Gastroesophageal sphincter (tissue), 4 donors: Measurements from ENCODE around the gene ADIPOR2. TPM values are rescaled to one million over a fixed set of nuclear protein-coding genes. Genes with fewer than 3 reads are reported as not detected.
A peak's percentile ranks its signal among the peaks of the same experiment; 100 is the strongest.

Experiments
- ATAC-seq: fragments of 150-250 bp; one replicate; pipeline ENCODE4 v1.9.1; 2016; ENCODE audit warnings: mild to moderate bottlenecking, moderate library complexity
- H3K27ac ChIP-seq, 4 donors: fragments of 200-600 bp; sonication (generic) in 3 of 4; 1 replicate in 3 of 4; 2 replicates in 1 of 4; pipeline ENCODE4 v1.5.1; 2016 to 2019
- H3K27me3 ChIP-seq: fragments of 200-600 bp; sonication (generic); one replicate; pipeline ENCODE4 v1.5.1; 2019
- H3K36me3 ChIP-seq, 2 donors: fragments of 200-600 bp; sonication (generic); one replicate each; pipeline ENCODE4 v1.5.1; 2019; ENCODE audit warnings: control low read depth in 1 of 2
- H3K4me1 ChIP-seq, 3 donors: fragments of 200-600 bp; sonication (generic); 1 replicate in 2 of 3; 2 replicates in 1 of 3; pipeline ENCODE4 v1.5.1; 2016 to 2019; ENCODE audit warnings: control low read depth in 2 of 3
- H3K4me3 ChIP-seq, 2 donors: fragments of 200-600 bp; sonication (generic); one replicate each; pipeline ENCODE4 v1.5.1; 2019; ENCODE audit warnings: mild to moderate bottlenecking in 1 of 2, moderate library complexity in 1 of 2
- H3K9me3 ChIP-seq, 3 donors: fragments of 200-600 bp; sonication (generic); one replicate each; pipeline ENCODE4 v1.5.1; 2017 to 2019; ENCODE audit warnings: control low read depth in 2 of 3
- EP300 ChIP-seq: sonication (generic); formaldehyde crosslinking; IDR thresholded peaks from one replicate; pipeline ENCODE4 v1.6.1; 2017; ENCODE audit warnings: antibody characterized with exemption, mild to moderate bottlenecking
- POLR2A ChIP-seq, 2 donors: fragments of 450-650 bp; IDR thresholded peaks; one replicate each; pipeline ENCODE4 v1.6.1; 2017; ENCODE audit warnings: antibody characterized with exemption in 2 of 2, mild to moderate bottlenecking in 2 of 2, moderate library complexity in 1 of 2
- POLR2AphosphoS5 ChIP-seq: sonication (generic); formaldehyde crosslinking; IDR thresholded peaks from one replicate; pipeline ENCODE4 v1.6.1; 2017; ENCODE audit warnings: antibody characterized with exemption
- WGBS, 2 donors: methylation state at CpG; one replicate each; pipeline ENCODE4 v1.1.5; 2018; ENCODE audit warnings: low coverage in 1 of 2; 5-methylcytosine and 5-hydroxymethylcytosine counted together
- total RNA-seq, 4 donors: library from RNA; depleted of rRNA; stranded (reverse); fragments of >200 nt; gene quantifications; one replicate each; pipeline ENCODE4 v1.1.0, GENCODE V29; 2016
- TF ChIP-seq, protein P1 (sequence below), 4 experiments: fragments of 200-600 bp in 2 of 4; fragments of 450-650 bp in 2 of 4; sonication (generic) in 1 of 4; IDR thresholded peaks; one replicate each; pipeline ENCODE4 v1.5.1; 2017 to 2019; ENCODE audit warnings: antibody characterized with exemption in 4 of 4, mild to moderate bottlenecking in 2 of 4, moderate library complexity in 2 of 4

The ADIPOR2 gene
- total RNA-seq, 4 donors from 2014 or later, result 26.6 to 37.9 (median 33.4) TPM

GRCh38 chr12:1799051-1799881 lies 108.4 kb downstream of the ADIPOR2 start:
- WGBS, 2 donors, result 85 to 95% methylated on average over 4 to 7 of the region's 21 CpGs
- H3K27me3 ChIP-seq, result no peaks in the 10 kb centered on the region
- TF ChIP-seq POLR2A (IDR thresholded peaks at IDR 0.05) (no peak), POLR2AphosphoS5 (no peak), EP300 (no peak)
- TF ChIP-seq, protein P1, sequence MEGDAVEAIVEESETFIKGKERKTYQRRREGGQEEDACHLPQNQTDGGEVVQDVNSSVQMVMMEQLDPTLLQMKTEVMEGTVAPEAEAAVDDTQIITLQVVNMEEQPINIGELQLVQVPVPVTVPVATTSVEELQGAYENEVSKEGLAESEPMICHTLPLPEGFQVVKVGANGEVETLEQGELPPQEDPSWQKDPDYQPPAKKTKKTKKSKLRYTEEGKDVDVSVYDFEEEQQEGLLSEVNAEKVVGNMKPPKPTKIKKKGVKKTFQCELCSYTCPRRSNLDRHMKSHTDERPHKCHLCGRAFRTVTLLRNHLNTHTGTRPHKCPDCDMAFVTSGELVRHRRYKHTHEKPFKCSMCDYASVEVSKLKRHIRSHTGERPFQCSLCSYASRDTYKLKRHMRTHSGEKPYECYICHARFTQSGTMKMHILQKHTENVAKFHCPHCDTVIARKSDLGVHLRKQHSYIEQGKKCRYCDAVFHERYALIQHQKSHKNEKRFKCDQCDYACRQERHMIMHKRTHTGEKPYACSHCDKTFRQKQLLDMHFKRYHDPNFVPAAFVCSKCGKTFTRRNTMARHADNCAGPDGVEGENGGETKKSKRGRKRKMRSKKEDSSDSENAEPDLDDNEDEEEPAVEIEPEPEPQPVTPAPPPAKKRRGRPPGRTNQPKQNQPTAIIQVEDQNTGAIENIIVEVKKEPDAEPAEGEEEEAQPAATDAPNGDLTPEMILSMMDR (IDR thresholded peaks at IDR 0.05), result no peak
- no peaks in the 10 kb centered on the region for H3K36me3 ChIP-seq
- H3K4me1 ChIP-seq, result peaks cover 0 to 30% (median 11%) of the 10 kb centered on the region in 3 donors
- no peak for ATAC-seq
- H3K27ac ChIP-seq, result no peak overlapping the region
- no peaks in the 10 kb centered on the region for H3K9me3 ChIP-seq
- no peak overlapping the region for H3K4me3 ChIP-seq

DNA sequence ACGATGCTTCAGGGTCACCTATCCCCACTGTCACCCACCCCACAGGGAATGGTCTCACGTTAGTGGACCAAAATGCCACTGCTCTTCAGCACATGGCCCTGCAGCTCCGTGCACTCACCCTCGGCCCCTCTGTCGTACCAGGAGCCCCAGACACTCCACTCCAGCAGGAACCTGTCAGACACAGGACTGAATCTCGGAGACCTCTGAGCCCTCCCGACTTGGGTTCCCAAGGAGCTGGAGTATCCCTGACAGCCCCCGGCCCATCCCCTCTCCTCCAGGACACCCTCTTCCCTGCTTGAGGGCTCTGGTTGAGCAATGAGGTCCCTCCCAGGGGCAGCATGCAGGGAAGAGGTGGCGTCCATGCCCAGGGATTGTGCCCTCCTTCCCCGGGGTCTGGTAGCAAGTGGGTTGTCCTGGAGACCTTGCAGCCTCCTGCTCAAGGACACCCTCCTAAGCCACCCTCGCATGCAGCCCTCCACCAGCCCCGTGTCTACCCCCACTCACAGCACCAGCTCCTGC lies 109.1 kb downstream of the ADIPOR2 start:
- no peaks in the 10 kb centered on the region for H3K36me3 ChIP-seq
- ATAC-seq, result no peak
- no peak overlapping the region for H3K27ac ChIP-seq
- peaks cover 0 to 29% (median 11%) of the 10 kb centered on the region in 3 donors for H3K4me1 ChIP-seq
- TF ChIP-seq, protein P1 (IDR thresholded peaks at IDR 0.05), result no peak
- TF ChIP-seq POLR2AphosphoS5 (no peak), EP300 (no peak), POLR2A (IDR thresholded peaks at IDR 0.05) (no peak)
- no peaks in the 10 kb centered on the region for H3K9me3 ChIP-seq
- H3K4me3 ChIP-seq, result no peak overlapping the region
- no peaks in the 10 kb centered on the region for H3K27me3 ChIP-seq
- 58 to 72% methylated on average over 3 to 5 of the region's 12 CpGs for WGBS, 2 donors

DNA sequence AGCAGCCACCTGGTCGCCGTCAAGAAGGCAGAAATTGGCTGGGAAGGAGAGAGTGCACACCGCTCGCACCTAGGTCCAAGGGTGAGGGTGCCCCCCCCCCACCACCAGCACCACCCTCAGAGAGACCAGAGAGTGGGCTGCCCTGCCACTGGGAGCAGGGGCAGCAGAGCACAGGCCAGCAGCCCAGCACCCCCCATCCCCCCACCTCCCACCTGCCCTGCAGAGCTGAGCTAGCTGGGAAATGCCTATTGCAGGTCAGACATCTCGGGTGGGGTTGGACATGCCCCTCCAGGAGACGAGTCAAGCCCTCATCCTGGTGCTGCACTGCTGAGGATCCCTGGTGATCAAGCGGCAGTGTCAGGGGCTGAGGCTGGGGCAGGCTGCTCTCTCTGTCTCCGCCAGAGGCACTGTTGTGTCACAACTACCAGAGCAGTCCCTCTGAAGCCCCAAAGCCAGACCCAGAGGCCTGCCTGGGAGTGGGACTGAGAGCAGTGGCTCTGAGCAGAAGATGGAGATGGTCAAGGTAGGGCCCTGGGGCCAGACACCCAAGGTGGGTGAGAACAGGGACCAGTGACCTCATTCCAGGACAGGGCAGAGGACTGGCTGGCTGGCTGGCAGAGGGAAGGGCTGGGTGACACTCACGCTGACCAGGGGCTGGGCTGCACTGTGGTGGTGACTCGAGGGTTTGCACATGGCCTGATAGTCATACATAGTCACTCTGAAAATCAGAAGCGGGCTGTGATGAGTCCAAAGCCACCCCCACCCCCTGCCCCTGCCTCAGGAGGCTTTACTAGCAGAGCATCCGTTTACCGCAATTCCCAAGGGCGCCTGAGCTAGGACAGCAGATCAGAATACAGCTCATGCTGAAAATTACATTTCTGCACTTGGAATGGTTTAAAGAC lies 109.8 kb downstream of the ADIPOR2 start:
- 69% methylated on average over 4 of the region's 14 CpGs; no CpG with 5 or more reads in 1 of the 2 donors for WGBS, 2 donors
- H3K4me3 ChIP-seq, result no peak overlapping the region
- no peak for ATAC-seq
- TF ChIP-seq, protein P1 (IDR thresholded peaks at IDR 0.05), result peak in 1 of 4 experiments; percentile 55
- TF ChIP-seq POLR2AphosphoS5 (no peak), EP300 (no peak), POLR2A (IDR thresholded peaks at IDR 0.05) (no peak)
- no peaks in the 10 kb centered on the region for H3K27me3 ChIP-seq
- no peaks in the 10 kb centered on the region for H3K9me3 ChIP-seq
- H3K27ac ChIP-seq, result no peak overlapping the region
- H3K36me3 ChIP-seq, result no peaks in the 10 kb centered on the region
- peaks cover 0 to 22% (median 6%) of the 10 kb centered on the region in 3 donors for H3K4me1 ChIP-seq

GRCh38 chr12:1801303-1801975 lies 110.6 kb downstream of the ADIPOR2 start:
- Histone ChIP-seq H3K4me3 (no peak overlapping the region), H3K9me3 (no peaks in the 10 kb centered on the region), H3K27ac (no peak overlapping the region), H3K27me3 (no peaks in the 10 kb centered on the region), H3K36me3 (no peaks in the 10 kb centered on the region), H3K4me1 (peaks cover 0 to 15% (median 1%) of the 10 kb centered on the region in 3 donors)
- WGBS, 2 donors, result 66 to 81% methylated on average over 7 to 13 of the region's 16 CpGs
- ATAC-seq, result no peak
- TF ChIP-seq POLR2A (IDR thresholded peaks at IDR 0.05), result no peak
- TF ChIP-seq EP300, result no peak
- no peak for TF ChIP-seq POLR2AphosphoS5
- TF ChIP-seq, protein P1 (IDR thresholded peaks at IDR 0.05), result no peak
